GM21526 (cell line): Measurements from ENCODE around the gene RSPH6A.
"Not testable (repeated sequence)": the region's sequence is repeated elsewhere in the genome, so short reads cannot be mapped to it uniquely, and the experiment has no call there.

Experiments
- ATAC-seq: cut with Tn5 transposase; IDR thresholded peaks from one replicate; pipeline ENCODE4 v1.9.1; 2021; ENCODE audit warnings: moderate library complexity; ENCODE audit not compliant: unreplicated experiment, low FRiP score

The RSPH6A gene

DNA sequence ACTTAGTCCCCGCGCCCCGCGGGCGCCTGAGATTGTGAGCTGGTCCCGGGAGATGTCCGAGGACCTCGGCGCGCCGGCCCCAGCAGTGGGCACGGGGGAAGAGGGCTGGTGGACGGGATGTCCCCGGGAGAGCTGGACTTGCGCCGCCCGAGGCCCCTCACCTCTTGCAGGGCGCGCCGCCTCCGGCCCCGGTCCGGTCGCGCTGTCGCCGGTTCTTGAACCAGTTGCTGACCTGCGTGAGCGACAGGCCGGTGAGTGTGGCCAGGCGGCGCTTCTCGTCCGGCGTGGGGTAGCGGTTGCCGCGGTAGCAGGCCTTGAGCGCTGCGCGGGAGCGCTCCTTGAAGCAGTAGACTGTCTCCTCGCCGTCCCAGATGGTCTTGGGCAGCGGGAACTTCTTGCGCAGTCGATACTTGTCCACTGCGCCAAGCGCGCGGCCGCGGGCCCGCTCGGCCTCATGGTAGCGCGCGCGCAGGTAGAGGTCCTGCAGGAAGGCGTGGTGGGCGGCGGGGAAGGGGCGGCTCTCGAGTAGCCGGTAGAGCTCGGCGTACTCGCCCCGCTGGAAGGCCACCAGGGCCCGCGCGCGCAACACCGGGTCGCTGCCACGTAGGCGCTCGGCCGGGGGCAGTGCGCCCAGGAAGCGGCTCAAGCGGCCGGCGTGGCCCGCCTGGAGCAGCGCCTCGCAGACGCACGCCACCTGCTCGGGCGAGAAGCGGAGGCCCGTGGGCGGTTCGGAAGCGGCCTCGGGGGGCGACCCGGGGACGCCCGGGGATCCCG lies 47.0 kb downstream of the RSPH6A start:
- no peak for ATAC-seq

DNA sequence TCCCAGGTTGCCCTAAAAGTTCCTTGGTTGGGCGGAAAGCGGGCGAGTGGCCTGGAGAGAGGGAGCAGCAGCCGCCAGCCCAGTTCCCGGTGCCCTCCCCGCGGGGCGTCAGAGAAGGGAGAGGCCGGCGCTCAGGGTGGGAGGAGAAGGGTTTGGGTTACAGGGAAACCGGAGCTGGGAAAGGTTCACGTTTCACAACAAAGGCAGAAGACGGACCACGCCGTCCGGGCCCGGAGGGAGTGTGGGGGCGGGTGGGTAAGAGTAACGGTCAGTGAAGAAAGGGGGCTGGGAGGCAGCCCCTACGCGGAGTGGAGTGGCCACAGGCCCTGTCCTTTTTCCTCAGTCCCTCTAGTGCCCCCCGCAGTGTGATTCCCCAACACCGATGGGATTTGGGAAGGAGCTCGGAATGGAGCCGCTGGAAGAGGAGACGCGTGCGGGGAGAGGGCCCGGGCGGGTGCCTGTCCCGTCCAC lies 47.7 kb downstream of the RSPH6A start:
- no peak for ATAC-seq

GRCh38 chr19:45766869-45767346 lies 48.2 kb downstream of the RSPH6A start:
- no peak for ATAC-seq

DNA sequence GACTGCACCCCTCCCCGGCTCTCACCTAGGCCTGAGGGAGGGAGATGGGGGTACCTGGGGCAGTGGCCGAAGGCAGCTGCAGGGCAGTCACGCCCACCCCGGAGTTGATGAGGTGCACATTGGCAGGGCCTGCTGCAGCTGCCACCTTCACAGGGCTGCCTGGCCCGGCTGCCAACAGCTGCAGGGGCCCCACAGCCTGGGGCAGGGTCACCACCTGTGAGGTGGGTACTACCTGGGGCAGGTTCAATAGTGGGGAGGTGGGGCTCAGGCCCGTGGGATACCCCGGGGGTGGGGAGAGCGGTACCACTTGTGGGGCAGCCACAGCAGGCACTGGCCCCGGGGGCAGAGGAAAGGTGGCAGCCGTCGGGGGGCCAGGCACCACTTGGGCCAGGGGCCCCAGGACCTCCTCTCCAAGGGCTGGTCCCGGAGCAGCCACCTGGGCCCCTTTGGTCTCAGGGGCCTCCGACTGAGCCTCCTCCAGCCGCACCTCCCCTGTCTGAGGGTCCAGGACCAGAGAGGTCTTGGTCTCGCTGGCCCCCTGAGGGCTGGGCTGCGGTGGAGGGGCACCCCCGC lies 48.7 kb downstream of the RSPH6A start:
- no peak for ATAC-seq

DNA sequence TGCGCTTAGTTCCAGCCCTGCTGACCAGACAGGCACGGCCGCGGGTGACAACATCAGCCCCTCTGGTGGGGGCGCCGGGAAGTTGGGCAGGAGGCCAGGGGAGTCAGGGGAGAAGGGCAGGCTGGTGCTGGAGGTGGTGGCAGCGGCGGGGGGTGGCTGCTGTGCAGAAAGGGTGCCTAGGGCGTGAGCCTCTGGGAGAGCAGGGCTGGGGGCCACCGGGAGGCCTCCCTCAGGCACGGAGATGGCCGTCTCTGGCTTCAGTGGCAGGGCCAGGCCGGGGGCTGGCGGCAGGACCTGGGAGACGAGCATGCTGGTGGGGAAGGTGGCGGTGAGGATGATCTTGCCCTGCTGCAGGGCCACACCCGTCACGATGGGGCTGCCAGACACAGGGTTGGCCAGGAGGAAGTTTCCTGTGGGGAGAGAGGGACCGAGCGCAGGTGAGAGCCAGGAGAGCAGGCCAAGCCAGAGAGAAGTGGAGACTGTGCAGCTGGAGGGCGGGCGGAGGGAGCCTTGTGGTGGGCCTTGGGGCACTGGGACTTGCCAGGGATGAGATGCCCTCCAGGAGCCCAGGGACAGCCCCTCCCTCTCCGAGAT lies 49.3 kb downstream of the RSPH6A start:
- no peak for ATAC-seq

DNA sequence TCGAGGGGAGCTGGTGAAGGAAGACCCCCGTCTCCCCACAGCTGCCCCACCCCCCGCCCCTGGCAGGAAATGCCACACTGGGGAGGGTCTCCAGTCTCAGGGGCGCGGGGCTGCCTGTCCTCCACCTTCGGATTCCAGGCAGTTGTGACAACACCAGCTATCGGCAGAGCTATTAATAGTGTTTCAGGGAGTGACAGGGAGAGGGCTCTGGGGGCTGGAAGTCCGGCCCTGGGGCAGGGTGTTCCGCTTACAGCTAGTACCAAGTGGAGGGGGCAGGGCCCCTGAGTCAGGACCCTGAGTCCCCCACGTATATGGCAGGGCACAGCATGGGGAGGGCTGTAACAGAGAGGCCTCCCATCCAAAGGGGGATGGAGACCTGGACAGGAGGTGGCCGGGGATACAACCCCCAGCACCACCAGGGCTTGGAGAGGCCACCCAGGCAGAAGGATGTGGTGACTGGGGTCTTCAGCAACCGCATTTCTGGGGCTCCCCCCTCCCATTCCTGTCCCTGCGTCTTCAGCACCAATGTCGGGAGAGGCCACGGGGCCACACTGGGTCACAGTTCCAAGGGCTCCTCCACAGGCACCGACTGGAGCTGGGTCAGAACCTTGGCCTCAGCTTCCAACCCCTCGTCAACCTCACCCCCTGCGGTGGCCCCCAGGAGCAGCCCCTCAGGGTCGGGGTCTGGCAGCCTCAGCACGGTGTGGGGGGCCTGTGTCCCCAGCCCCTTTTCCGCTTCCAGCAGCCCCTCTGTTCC lies 50.0 kb downstream of the RSPH6A start:
- no peak for ATAC-seq

GRCh38 chr19:45764475-45764874 lies 50.6 kb downstream of the RSPH6A start:
- ATAC-seq, result no peak

GRCh38 chr19:45763691-45764294 lies 51.3 kb downstream of the RSPH6A start:
- ATAC-seq, result no peak

DNA sequence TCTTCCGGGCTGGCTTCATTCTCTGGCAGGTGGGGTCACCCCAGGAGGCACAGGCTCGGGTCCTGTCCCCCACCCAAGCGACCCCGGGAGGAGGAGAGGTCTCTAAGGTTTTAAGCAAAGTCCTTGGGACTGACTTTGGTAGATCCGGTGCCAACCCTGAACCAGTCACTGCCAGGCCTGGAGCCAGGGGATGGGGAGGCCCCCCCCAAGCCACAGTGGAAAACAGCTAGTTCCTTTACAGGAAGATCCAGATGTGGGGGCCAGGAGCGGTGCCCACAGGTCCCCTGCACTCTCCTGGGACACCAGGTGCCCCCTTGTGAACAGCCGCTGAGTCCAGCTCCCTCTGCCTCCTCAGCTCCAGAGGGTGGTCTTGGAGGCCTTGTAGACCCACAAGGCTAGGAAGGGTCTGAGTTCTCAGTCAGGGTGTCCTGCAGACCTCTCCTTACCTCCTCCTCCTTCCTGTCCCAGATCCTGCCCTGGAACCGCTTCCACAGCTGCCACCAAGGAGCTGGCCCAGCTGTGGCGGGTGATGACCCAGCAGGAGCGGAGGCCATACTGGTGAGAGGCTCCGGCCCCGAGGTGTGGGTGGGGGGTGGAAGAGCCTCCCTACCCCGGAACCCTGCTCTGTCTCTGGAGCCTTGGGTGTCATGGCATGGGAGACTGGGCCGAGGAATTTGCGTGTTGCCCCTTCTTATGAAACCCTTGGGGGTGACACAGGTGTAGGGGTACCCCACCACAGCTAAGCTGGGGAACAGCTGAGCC lies 52.1 kb downstream of the RSPH6A start:
- no peak for ATAC-seq

- ATAC-seq, result no peak
These were observed 53.4 kb downstream of the RSPH6A start for GRCh38 chr19:45761714-45762113.

DNA sequence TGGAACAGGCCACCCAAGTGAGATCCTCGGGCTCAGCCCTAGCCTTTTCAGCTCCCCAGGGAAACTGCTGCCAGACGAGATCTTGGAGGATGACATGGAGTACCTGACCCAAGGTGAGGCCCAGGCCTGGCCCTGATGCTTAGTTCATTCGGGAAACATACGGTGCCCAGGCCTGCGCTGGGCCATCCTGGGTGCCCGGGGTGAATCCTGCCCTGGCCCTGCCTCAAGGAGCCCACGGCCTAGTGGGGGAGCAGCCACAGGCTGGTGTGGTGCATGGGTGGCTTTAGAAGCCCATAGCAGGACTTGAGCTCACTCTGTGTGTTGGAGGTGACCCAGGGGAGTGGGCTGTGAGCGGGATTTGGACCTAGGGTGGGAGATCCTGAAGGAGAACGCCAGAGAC lies 56.2 kb downstream of the RSPH6A start:
- no peak for ATAC-seq

- ATAC-seq, result no peak
These were observed 57.4 kb downstream of the RSPH6A start for GRCh38 chr19:45757695-45758094.

DNA sequence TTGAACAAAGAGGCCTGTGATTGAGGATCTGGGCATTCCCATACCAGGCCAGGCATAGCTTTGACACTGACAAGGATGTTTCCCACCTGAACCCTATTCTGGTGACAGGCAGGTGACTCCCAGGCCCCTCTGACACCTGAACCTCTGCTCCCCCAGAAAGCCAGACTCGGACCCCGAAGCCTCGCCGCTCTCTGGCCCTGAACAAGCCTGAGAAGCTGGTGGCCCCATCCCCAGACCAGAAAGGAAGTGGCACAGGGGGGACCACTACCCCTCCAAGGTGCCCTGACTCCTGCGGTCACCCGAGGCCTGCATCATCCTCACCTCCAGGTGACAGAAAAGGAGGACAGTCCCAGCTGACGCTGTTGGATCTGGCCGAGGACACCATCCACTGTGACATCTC lies 60.8 kb downstream of the RSPH6A start:
- no peak for ATAC-seq

DNA sequence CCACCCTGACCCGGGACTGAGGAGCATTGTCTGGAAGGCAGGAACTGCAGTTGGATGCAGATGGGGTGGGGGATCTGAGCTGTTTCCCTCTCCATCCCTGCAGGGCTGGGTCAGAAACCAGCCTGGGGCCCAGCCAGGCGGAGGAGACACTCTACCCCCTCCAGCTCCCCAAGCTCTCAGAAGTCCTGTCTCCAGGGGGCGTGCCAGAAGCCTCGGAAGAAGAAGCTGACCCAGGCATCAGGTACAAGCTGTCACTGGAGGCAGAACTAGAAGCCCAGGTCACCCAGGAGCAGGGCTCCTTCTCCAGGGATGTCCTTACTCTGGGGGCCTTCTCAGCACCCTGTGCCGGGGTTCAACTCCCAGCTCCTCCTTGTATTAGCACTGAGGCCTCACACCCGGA lies 61.6 kb downstream of the RSPH6A start:
- no peak for ATAC-seq

DNA sequence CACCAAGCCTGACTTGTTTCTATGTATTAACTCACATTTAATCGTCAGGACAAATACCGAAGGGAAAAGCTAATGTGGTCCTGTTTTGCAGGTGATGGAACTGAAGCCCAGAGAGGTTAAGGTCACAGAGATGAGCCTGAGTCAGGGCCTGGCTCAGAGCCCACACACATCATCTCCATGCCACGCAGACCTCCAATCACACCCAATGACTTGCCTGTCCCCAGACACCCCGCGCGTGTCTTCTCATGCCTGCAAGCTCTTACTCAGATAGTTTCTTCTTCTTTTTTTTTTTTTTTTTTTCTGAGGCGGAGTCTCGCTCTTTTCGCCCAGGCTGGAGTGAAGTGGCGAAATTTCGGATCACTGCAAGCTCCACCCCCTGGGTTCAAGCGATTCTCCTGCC lies 62.5 kb downstream of the RSPH6A start:
- no peak for ATAC-seq

GRCh38 chr19:45751483-45751882 lies 63.6 kb downstream of the RSPH6A start:
- not testable (repeated sequence) for ATAC-seq

GRCh38 chr19:45747513-45747912 lies 67.6 kb downstream of the RSPH6A start:
- ATAC-seq, result no peak

GRCh38 chr19:45746866-45747265 lies 68.2 kb downstream of the RSPH6A start:
- ATAC-seq, result no peak
